Vagina (tissue), 2 donors: Measurements from ENCODE around the gene BUD31.

Source experiments
- POLR2AphosphoS5 ChIP-seq, 2 donors: sonication (generic); formaldehyde crosslinking; IDR thresholded peaks; one replicate each; pipeline ENCODE4 v1.9.0; 2017; ENCODE audit warnings: antibody characterized with exemption in 2 of 2, mild to moderate bottlenecking in 2 of 2, low read depth in 1 of 2; ENCODE audit not compliant: insufficient read depth in 1 of 2
- TF ChIP-seq, protein P1 (sequence below), 3 experiments: fragments of 450-650 bp in 2 of 3; fragments of 200-600 bp in 1 of 3; sonication (generic) in 1 of 3; IDR thresholded peaks; one replicate each; pipeline ENCODE4 v1.5.1; 2017 to 2019; ENCODE audit warnings: antibody characterized with exemption in 3 of 3, mild to moderate bottlenecking in 2 of 3, moderate library complexity in 2 of 3

DNA sequence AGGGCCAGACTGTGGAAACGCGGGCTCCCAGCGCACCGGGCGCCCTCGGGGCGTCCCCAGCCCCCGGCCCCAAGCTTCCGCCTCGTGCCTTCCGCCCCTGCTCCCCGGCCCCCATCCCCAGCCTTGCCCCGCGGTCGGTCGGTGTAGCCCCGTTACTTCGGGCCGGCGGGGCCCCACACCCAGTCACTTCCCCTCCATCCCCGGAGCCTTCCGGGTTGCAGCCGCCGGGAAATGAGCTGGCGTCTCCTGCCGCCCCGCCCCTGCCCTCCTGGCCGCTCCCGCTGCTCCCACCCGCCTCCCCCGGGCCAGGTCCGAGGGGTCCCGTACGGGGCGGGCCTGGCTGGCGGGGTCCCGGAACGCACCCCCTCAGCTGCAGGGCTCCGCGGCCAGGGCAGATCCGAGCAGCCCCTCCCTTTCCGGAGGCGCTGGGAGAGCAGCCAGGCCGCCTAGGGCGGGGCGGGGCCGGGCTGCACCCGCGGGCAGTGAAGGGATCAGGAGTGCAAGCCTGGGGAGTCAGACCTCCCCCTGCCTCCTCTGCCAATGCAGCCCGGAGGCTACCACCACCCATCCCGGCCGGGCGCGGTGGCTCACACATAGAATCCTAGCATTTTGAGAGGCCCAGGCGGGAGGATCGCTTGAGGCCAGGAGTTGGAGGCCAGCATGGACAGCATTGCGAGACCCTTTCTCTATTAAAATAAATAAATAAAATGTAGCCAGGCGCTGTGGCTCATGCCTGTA is 33.5 kb upstream of the BUD31 start:
- TF ChIP-seq, protein P1, sequence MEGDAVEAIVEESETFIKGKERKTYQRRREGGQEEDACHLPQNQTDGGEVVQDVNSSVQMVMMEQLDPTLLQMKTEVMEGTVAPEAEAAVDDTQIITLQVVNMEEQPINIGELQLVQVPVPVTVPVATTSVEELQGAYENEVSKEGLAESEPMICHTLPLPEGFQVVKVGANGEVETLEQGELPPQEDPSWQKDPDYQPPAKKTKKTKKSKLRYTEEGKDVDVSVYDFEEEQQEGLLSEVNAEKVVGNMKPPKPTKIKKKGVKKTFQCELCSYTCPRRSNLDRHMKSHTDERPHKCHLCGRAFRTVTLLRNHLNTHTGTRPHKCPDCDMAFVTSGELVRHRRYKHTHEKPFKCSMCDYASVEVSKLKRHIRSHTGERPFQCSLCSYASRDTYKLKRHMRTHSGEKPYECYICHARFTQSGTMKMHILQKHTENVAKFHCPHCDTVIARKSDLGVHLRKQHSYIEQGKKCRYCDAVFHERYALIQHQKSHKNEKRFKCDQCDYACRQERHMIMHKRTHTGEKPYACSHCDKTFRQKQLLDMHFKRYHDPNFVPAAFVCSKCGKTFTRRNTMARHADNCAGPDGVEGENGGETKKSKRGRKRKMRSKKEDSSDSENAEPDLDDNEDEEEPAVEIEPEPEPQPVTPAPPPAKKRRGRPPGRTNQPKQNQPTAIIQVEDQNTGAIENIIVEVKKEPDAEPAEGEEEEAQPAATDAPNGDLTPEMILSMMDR (IDR thresholded peaks at IDR 0.05): no peak
- peak in 1 of 2 donors; percentile 58 for TF ChIP-seq POLR2AphosphoS5 (IDR thresholded peaks at IDR 0.05; ENCODE audit: insufficient read depth in 1 of 2, low read depth in 1 of 2)
